GM23338 (cell line): ENCODE data around the gene MRPS31.

ENCODE experiments used
- CTCF ChIP-seq, 2 experiments: fragments of 200-600 bp in 1 of 2; sonication (generic) in 1 of 2; conservative IDR thresholded peaks; 2 replicates each; pipeline versions ENCODE4 v1.5.1 to v1.6.1; 2016 to 2017; ENCODE audit warnings: antibody characterized with exemption in 2 of 2, low read depth in 2 of 2, mild to moderate bottlenecking in 2 of 2, moderate library complexity in 1 of 2
- EZH2 ChIP-seq: fragments of 200-600 bp; sonication (generic); IDR thresholded peaks from one replicate; pipeline ENCODE4 v1.8.0; 2017; ENCODE audit warnings: antibody characterized with exemption, mild to moderate bottlenecking, low read depth; ENCODE audit not compliant: unreplicated experiment
- POLR2AphosphoS5 ChIP-seq: IDR thresholded peaks from 2 replicates; pipeline ENCODE4 v1.6.1; 2016; ENCODE audit warnings: antibody characterized with exemption, low read depth
- REST ChIP-seq: IDR thresholded peaks from one replicate; pipeline ENCODE4 v1.6.1; 2018; ENCODE audit warnings: antibody characterized with exemption; ENCODE audit not compliant: unreplicated experiment

- TF ChIP-seq REST: no peak
- TF ChIP-seq CTCF (conservative IDR thresholded peaks at IDR 0.05; ENCODE audit: low read depth in 2 of 2): no peak
- no peak for TF ChIP-seq EZH2
- TF ChIP-seq POLR2AphosphoS5: no peak
Measured at GRCh38 chr13:40779796-40780285, 8.9 kb upstream of the MRPS31 start.
